ENCODE measurements around the gene DCUN1D3.

The DCUN1D3 gene

DNA sequence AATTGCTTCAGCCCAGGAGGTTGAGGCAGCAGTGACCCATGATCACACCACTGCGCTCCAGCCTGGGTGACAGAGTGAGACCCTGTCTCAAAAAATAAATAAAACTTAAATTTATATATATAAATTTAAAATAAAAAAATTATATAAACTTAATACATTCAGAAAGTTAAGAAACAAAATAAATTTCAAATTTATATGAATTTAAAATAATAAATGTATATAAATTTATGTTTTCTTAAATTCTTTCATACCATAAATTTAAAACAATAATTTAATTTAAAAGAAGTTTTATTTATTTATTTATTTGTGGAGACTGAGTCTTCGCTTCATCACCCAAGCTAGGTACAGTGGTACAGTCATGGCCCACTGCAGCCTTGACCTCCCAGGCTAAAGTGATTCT, 20.6 kb upstream of the DCUN1D3 start:
- H3K9ac ChIP-seq (ENCODE audit: low read length), result no peak overlapping the region
- H3K4me2 ChIP-seq (ENCODE audit: low read length), result no peak overlapping the region
- H3K4me3 ChIP-seq (ENCODE audit: low read depth, low read length, poor library complexity, severe bottlenecking), result no peak overlapping the region
- no peaks in the 10 kb centered on the region for H3K9me2 ChIP-seq (ENCODE audit: low read depth, low read length)
- H3F3A ChIP-seq (ENCODE audit: insufficient read depth, low read length), result no peaks in the 10 kb centered on the region
- H3K4me1 ChIP-seq (ENCODE audit: insufficient read depth, low read length, severe bottlenecking), result peaks cover 13% of the 10 kb centered on the region
- H3K36me3 ChIP-seq (ENCODE audit: insufficient read depth, low read length), result peaks cover 4% of the 10 kb centered on the region; the same call in 1 of the 2 replicates
- H3K27ac ChIP-seq (ENCODE audit: low read depth, low read length, poor library complexity, severe bottlenecking), result no peak overlapping the region
- TF ChIP-seq EZH2 (IDR thresholded peaks at IDR 0.05; ENCODE audit: borderline replicate concordance, low read length), result no peak
- TF ChIP-seq, protein P1, sequence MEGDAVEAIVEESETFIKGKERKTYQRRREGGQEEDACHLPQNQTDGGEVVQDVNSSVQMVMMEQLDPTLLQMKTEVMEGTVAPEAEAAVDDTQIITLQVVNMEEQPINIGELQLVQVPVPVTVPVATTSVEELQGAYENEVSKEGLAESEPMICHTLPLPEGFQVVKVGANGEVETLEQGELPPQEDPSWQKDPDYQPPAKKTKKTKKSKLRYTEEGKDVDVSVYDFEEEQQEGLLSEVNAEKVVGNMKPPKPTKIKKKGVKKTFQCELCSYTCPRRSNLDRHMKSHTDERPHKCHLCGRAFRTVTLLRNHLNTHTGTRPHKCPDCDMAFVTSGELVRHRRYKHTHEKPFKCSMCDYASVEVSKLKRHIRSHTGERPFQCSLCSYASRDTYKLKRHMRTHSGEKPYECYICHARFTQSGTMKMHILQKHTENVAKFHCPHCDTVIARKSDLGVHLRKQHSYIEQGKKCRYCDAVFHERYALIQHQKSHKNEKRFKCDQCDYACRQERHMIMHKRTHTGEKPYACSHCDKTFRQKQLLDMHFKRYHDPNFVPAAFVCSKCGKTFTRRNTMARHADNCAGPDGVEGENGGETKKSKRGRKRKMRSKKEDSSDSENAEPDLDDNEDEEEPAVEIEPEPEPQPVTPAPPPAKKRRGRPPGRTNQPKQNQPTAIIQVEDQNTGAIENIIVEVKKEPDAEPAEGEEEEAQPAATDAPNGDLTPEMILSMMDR (IDR thresholded peaks at IDR 0.05; ENCODE audit: low read length), result no peak
- H2AFZ ChIP-seq (ENCODE audit: low read length), result no peak overlapping the region
- no peaks in the 10 kb centered on the region for H3K79me2 ChIP-seq (ENCODE audit: insufficient read depth, low read length)
- no peaks in the 10 kb centered on the region for H3K27me3 ChIP-seq (ENCODE audit: insufficient read depth, low read length)
- no peaks in the 10 kb centered on the region for H4K20me1 ChIP-seq (ENCODE audit: insufficient read depth, low read length)
- H3K9me3 ChIP-seq (ENCODE audit: low read length), result no peaks in the 10 kb centered on the region

DNA sequence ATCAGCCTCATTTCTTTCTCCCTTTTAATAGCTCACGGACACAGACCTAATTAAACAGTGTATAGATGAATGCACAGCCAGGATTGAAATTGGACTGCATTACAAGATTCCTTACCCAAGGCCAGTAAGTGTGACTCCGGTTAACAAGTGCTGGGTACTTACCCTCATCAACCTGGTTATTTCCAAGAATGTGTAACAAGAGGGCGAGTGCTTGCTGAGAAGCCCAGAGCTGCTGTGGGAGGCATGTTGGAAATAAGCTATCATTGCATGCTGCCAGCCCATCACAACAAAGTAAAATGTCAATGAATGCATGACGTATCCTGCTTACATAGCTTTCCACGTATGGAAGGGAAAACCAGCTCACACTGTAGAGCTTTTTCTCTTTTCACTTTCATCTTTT, 19.9 kb upstream of the DCUN1D3 start:
- Histone ChIP-seq H4K20me1 (ENCODE audit: insufficient read depth, low read length) (no peaks in the 10 kb centered on the region), H3K27me3 (ENCODE audit: insufficient read depth, low read length) (no peaks in the 10 kb centered on the region), H2AFZ (ENCODE audit: low read length) (no peak overlapping the region), H3K27ac (ENCODE audit: low read depth, low read length, poor library complexity, severe bottlenecking) (no peak overlapping the region), H3K4me2 (ENCODE audit: low read length) (no peak overlapping the region), H3K9me3 (ENCODE audit: low read length) (no peaks in the 10 kb centered on the region), H3K9ac (ENCODE audit: low read length) (no peak overlapping the region), H3K79me2 (ENCODE audit: insufficient read depth, low read length) (no peaks in the 10 kb centered on the region), H3K36me3 (ENCODE audit: insufficient read depth, low read length) (no peaks in the 10 kb centered on the region; the same call in 1 of the 2 replicates), H3F3A (ENCODE audit: insufficient read depth, low read length) (no peaks in the 10 kb centered on the region), H3K4me3 (ENCODE audit: low read depth, low read length, poor library complexity, severe bottlenecking) (no peak overlapping the region), H3K4me1 (ENCODE audit: insufficient read depth, low read length, severe bottlenecking) (peaks cover 19% of the 10 kb centered on the region), H3K9me2 (ENCODE audit: low read depth, low read length) (no peaks in the 10 kb centered on the region)
- no peak for TF ChIP-seq EZH2 (IDR thresholded peaks at IDR 0.05; ENCODE audit: borderline replicate concordance, low read length)
- TF ChIP-seq, protein P1 (IDR thresholded peaks at IDR 0.05; ENCODE audit: low read length), result no peak

DNA sequence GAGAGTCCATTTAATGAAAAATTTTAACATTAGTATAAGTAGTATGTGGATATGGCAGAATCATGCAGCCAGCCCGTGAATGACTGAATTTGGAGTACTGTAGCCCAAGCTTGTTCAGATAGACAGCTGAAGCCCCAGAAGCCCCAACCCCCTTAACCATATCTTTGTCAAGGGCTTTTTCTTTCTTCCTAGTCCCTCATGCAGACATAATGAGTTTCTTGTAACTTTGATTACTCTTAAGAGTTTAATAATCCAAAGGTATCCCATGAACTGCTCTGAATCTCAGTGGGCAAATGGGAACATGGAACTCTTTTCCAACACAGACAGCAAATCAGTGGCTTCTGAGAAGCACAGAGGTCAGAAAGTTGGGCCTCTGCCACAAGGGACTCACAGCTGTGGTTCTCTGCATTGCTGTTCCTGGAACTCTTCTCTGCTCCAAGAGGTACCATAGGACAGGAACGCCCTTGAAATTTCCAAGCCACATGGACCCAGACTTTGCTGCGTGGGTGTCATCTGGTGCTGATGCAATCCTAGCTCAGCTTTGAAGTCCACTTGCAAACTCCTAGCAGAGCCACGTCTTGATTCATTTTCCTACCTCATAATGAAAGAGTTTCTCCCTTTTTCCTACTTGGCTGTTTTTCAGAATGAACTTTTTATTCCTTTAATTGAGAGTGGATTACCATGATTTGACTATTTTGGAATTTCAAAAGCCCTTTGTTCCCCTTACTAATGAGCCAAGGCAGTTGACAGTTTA, 18.5 kb upstream of the DCUN1D3 start:
- H3F3A ChIP-seq (ENCODE audit: insufficient read depth, low read length), result no peaks in the 10 kb centered on the region
- no peaks in the 10 kb centered on the region for H3K9me2 ChIP-seq (ENCODE audit: low read depth, low read length)
- H3K27me3 ChIP-seq (ENCODE audit: insufficient read depth, low read length), result no peaks in the 10 kb centered on the region
- no peaks in the 10 kb centered on the region for H4K20me1 ChIP-seq (ENCODE audit: insufficient read depth, low read length)
- no peak for TF ChIP-seq EZH2 (IDR thresholded peaks at IDR 0.05; ENCODE audit: borderline replicate concordance, low read length)
- TF ChIP-seq, protein P1 (IDR thresholded peaks at IDR 0.05; ENCODE audit: low read length), result no peak
- H3K9ac ChIP-seq (ENCODE audit: low read length), result no peak overlapping the region
- peaks cover 32% of the 10 kb centered on the region for H3K4me1 ChIP-seq (ENCODE audit: insufficient read depth, low read length, severe bottlenecking)
- H3K79me2 ChIP-seq (ENCODE audit: insufficient read depth, low read length), result no peaks in the 10 kb centered on the region
- H3K9me3 ChIP-seq (ENCODE audit: low read length), result no peaks in the 10 kb centered on the region
- no peak overlapping the region for H3K27ac ChIP-seq (ENCODE audit: low read depth, low read length, poor library complexity, severe bottlenecking)
- no peak overlapping the region for H3K4me2 ChIP-seq (ENCODE audit: low read length)
- no peaks in the 10 kb centered on the region; the same call in 1 of the 2 replicates for H3K36me3 ChIP-seq (ENCODE audit: insufficient read depth, low read length)
- no peak overlapping the region for H2AFZ ChIP-seq (ENCODE audit: low read length)
- no peak overlapping the region for H3K4me3 ChIP-seq (ENCODE audit: low read depth, low read length, poor library complexity, severe bottlenecking)
